ENCODE measurements around the gene MKNK1. TPM values are rescaled to one million over a fixed set of nuclear protein-coding genes. Genes with fewer than 3 reads are reported as not detected.

The MKNK1 gene
- total RNA-seq, 1 experiment from 2014 or later, result 12.9 TPM

GRCh38 chr1:46605232-46605631 is 1.2 kb upstream of the MKNK1 start:
- H3K4me3 Mint-ChIP-seq, result peak overlapping the region; percentile 83 to 89; a peak in 4 of 5 replicates
- WGBS (ENCODE audit: extremely low coverage, insufficient read length, low lambda C conversion rate), result no CpG with 5 or more reads among the region's 2 CpGs
- Histone ChIP-seq H3T11ph (ENCODE audit: low read length) (no peak overlapping the region), H3K4me1 (ENCODE audit: insufficient read depth, low read length) (peaks cover 3% of the 10 kb centered on the region; the same call in 1 of the 2 replicates), H3K27ac (ENCODE audit: insufficient read length, low read depth, low read length) (no peak overlapping the region), H4K20me1 (ENCODE audit: control insufficient read depth, insufficient read depth, insufficient read length) (no peaks in the 10 kb centered on the region), H2BK5ac (ENCODE audit: insufficient read length, low read length) (no peak overlapping the region), H2AFZ (ENCODE audit: low read length) (no peak overlapping the region), H3K27me3 (ENCODE audit: insufficient read depth, low read length) (no peaks in the 10 kb centered on the region), H3K23me2 (ENCODE audit: insufficient read length, low read depth, low read length, poor library complexity, severe bottlenecking) (no peaks in the 10 kb centered on the region), H3K14ac (ENCODE audit: insufficient read depth, low read length) (no peak overlapping the region), H3K4me2 (ENCODE audit: insufficient read depth, insufficient read length, low read length) (peak overlapping the region; percentile 63), H2AK5ac (ENCODE audit: insufficient read length, low read length) (no peak overlapping the region), H3K9ac (ENCODE audit: extremely low read depth, insufficient read length, low read length) (no peak overlapping the region), H4K8ac (replicated peaks; ENCODE audit: insufficient read length, low read depth, low read length) (no peak overlapping the region), H4K91ac (ENCODE audit: insufficient read length, low read depth, low read length) (no peak overlapping the region), H2BK12ac (ENCODE audit: insufficient read length, low read depth, low read length) (no peak overlapping the region), H4K5ac (ENCODE audit: insufficient read length, low read depth, low read length) (no peak overlapping the region), H3K79me2 (ENCODE audit: insufficient read depth, low read length) (no peaks in the 10 kb centered on the region), H2BK20ac (ENCODE audit: low read depth, low read length, poor library complexity, severe bottlenecking) (no peak overlapping the region), H3K18ac (ENCODE audit: insufficient read length, low read depth, low read length) (no peak overlapping the region), H3K23ac (ENCODE audit: insufficient read length, low read depth, low read length) (no peak overlapping the region), H3K79me1 (ENCODE audit: insufficient read depth, low read depth, low read length, poor library complexity, severe bottlenecking) (peaks cover 2% of the 10 kb centered on the region), H3K4ac (ENCODE audit: low read depth, low read length) (no peak overlapping the region), H3K56ac (ENCODE audit: insufficient read length, low read depth, low read length) (no peak overlapping the region), H3K9me3 (ENCODE audit: control insufficient read depth, low read depth, low read length) (no peaks in the 10 kb centered on the region), H2BK15ac (ENCODE audit: low read depth, low read length) (no peak overlapping the region), H2BK120ac (ENCODE audit: low read depth, low read length, poor library complexity, severe bottlenecking) (no peak overlapping the region)
- TF ChIP-seq, protein P1, sequence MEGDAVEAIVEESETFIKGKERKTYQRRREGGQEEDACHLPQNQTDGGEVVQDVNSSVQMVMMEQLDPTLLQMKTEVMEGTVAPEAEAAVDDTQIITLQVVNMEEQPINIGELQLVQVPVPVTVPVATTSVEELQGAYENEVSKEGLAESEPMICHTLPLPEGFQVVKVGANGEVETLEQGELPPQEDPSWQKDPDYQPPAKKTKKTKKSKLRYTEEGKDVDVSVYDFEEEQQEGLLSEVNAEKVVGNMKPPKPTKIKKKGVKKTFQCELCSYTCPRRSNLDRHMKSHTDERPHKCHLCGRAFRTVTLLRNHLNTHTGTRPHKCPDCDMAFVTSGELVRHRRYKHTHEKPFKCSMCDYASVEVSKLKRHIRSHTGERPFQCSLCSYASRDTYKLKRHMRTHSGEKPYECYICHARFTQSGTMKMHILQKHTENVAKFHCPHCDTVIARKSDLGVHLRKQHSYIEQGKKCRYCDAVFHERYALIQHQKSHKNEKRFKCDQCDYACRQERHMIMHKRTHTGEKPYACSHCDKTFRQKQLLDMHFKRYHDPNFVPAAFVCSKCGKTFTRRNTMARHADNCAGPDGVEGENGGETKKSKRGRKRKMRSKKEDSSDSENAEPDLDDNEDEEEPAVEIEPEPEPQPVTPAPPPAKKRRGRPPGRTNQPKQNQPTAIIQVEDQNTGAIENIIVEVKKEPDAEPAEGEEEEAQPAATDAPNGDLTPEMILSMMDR (conservative IDR thresholded peaks at IDR 0.05), result no peak
- no peak overlapping the region; a peak in 1 of 7 replicates for H3K27ac Mint-ChIP-seq
- H3K27me3 Mint-ChIP-seq (ENCODE audit: low read depth), result no peaks in the 10 kb centered on the region; the same call in 1 of the 2 replicates
- peaks cover 0 to 10% (median 2%) of the 10 kb centered on the region in 3 experiments; a peak in 3 of 7 replicates for H3K36me3 Mint-ChIP-seq (ENCODE audit: insufficient read depth in 1 of 3, low read depth in 3 of 3)
- no peaks in the 10 kb centered on the region for H3K9me3 Mint-ChIP-seq
- no peak for DNase-seq
- H3K4me1 Mint-ChIP-seq, result peaks cover 18 to 23% of the 10 kb centered on the region in 2 experiments

Data from H9 (cell line).